Measurements from ENCODE around the gene DYDC1.

- no peak for TF ChIP-seq CTCF (IDR thresholded peaks at IDR 0.05)
- TF ChIP-seq POLR2A (IDR thresholded peaks at IDR 0.05) = no peak
- no peak for TF ChIP-seq POLR2AphosphoS5 (IDR thresholded peaks at IDR 0.05)
These were observed 35.4 kb downstream of the DYDC1 start for GRCh38 chr10:80321183-80321582.
